Astrocyte (in vitro differentiated cells and primary cell): Measurements from ENCODE around the gene LRRC17. TPM values are rescaled to one million over a fixed set of nuclear protein-coding genes. Genes with fewer than 3 reads are reported as not detected.

ENCODE experiments used
- DNase-seq: peaks from one replicate; pipeline ENCODE4 v3.0.0-alpha.2; 2010; ENCODE audit warnings: low read depth
- FAIRE-seq: peaks from 2 replicates; lab custom pipeline; 2011; peaks lifted over from hg19 to GRCh38; lab: Jason Lieb, UNC
- H2AFZ ChIP-seq: 2 replicates; pipeline ENCODE4 v1.6.0; 2012; ENCODE audit warnings: low read depth, low read length, inconsistent platforms
- H3K27ac ChIP-seq: 2 replicates; pipeline ENCODE4 v1.5.1; 2011; ENCODE audit warnings: low read depth, low read length, inconsistent platforms
- H3K27me3 ChIP-seq: 2 replicates; pipeline ENCODE4 v1.6.0; 2011; ENCODE audit warnings: low read length, inconsistent platforms; ENCODE audit not compliant: insufficient read depth
- H3K36me3 ChIP-seq: 2 replicates; pipeline ENCODE4 v1.5.1; 2011; ENCODE audit warnings: low read length, inconsistent platforms; ENCODE audit not compliant: insufficient read depth
- H3K4me1 ChIP-seq: 2 replicates; pipeline ENCODE4 v1.5.1; 2011; ENCODE audit warnings: low read length, inconsistent platforms; ENCODE audit not compliant: insufficient read depth
- H3K4me2 ChIP-seq: 2 replicates; pipeline ENCODE4 v1.6.0; 2012; ENCODE audit warnings: low read length, inconsistent platforms
- H3K4me3 ChIP-seq: 2 replicates; pipeline ENCODE4 v1.5.1; 2011; ENCODE audit warnings: low read depth, mild to moderate bottlenecking, low read length, inconsistent platforms; ENCODE audit not compliant: insufficient read depth
- H3K79me2 ChIP-seq: 2 replicates; pipeline ENCODE4 v1.6.0; 2012; ENCODE audit warnings: mild to moderate bottlenecking, low read length, inconsistent platforms; ENCODE audit not compliant: insufficient read depth
- H3K9ac ChIP-seq: 2 replicates; pipeline ENCODE4 v1.6.0; 2012; ENCODE audit warnings: mild to moderate bottlenecking, low read length, inconsistent platforms
- H3K9me3 ChIP-seq: 2 replicates; pipeline ENCODE4 v1.5.1; 2012; ENCODE audit warnings: low read depth, mild to moderate bottlenecking, low read length, inconsistent platforms; ENCODE audit not compliant: insufficient read depth
- H4K20me1 ChIP-seq: 2 replicates; pipeline ENCODE4 v1.6.0; 2012; ENCODE audit warnings: low read length, inconsistent platforms; ENCODE audit not compliant: insufficient read depth
- H3K27ac Mint-ChIP-seq: one replicate; pipeline ENCODE4 v1.8.0; 2021; ENCODE audit warnings: mild to moderate bottlenecking, mixed read lengths; ENCODE audit not compliant: unreplicated experiment
- H3K27me3 Mint-ChIP-seq: one replicate; pipeline ENCODE4 v1.8.0; 2021; ENCODE audit warnings: low read depth, mixed read lengths; ENCODE audit not compliant: unreplicated experiment
- H3K36me3 Mint-ChIP-seq: one replicate; pipeline ENCODE4 v1.8.0; 2021; ENCODE audit warnings: low read depth, mixed read lengths; ENCODE audit not compliant: unreplicated experiment
- H3K4me1 Mint-ChIP-seq: one replicate; pipeline ENCODE4 v1.8.0; 2021; ENCODE audit warnings: low read depth, mixed read lengths; ENCODE audit not compliant: unreplicated experiment
- H3K4me3 Mint-ChIP-seq: one replicate; pipeline ENCODE4 v1.8.0; 2021; ENCODE audit warnings: mild to moderate bottlenecking, moderate library complexity, mixed read lengths; ENCODE audit not compliant: unreplicated experiment
- H3K9me3 Mint-ChIP-seq: one replicate; pipeline ENCODE4 v1.8.0; 2021; ENCODE audit warnings: mild to moderate bottlenecking, mixed read lengths; ENCODE audit not compliant: unreplicated experiment
- EZH2 ChIP-seq: IDR thresholded peaks from 2 replicates; pipeline ENCODE4 v1.6.1; 2012; ENCODE audit warnings: mild to moderate bottlenecking, low read length, inconsistent platforms; ENCODE audit not compliant: insufficient read depth
- total RNA-seq: library from RNA; stranded (reverse); gene quantifications from 2 replicates; pipeline ENCODE4 v1.2.1, GENCODE V29; 2021
- TF ChIP-seq, protein P1 (sequence below): IDR thresholded peaks from 2 replicates; pipeline ENCODE4 v1.5.1; 2011; ENCODE audit warnings: low read depth, mild to moderate bottlenecking, inconsistent platforms, low read length, moderate library complexity; ENCODE audit not compliant: insufficient read depth

Gene LRRC17
- total RNA-seq, 1 donor from 2014 or later, result 63.4 TPM

DNA sequence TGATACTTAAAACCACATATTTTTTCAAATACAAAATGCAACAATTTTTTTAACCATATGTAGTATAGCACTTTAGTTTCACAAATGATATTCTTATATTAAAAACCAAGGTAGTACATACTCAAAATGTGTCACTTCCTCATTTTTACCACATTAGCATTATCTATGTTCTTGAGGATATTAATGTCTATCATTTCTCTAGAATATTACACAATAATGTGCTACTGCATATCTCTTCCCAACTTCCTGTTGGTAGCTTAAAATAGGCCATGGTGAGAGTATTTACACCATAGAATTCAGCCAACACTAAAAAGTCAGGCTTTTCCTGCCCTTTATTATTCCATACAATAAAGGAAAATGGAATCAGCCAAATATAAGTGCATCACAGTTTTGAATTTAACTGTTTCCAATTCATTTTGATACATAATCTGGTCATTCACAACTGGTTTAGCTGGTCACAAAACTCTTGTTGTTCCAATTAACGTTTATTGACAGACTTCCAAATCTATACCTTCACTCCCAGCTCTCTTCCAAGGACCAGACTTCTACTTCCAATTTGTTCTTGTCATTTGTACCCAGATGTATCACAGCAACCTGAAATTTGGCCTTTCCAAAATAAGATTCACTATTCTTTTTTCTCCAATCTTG is 20.0 kb upstream of the LRRC17 start:
- no peak for FAIRE-seq

DNA sequence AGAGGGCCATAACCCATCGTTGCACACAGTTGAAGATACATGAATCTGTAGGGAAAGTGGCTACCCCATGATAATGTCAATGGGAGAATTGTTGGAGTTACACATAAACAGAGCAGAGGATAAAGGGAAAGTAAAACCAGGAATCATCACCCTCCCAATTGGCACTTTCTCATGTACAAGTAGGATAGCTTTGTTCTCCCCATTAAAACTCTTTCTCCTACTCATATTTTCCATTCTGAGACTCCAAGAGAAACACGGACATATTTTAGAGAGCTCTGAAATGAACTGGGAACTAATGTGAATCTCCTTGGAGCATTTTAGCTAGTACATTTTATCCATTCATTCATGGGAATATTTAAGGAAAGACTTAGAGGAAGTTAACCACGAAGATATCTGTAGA is 17.2 kb upstream of the LRRC17 start:
- Histone ChIP-seq H3K79me2 (no peaks in the 10 kb centered on the region), H4K20me1 (no peaks in the 10 kb centered on the region), H3K9me3 (no peaks in the 10 kb centered on the region), H3K27me3 (no peaks in the 10 kb centered on the region), H3K9ac (no peak overlapping the region), H3K27ac (no peak overlapping the region), H3K4me2 (no peak overlapping the region), H3K36me3 (no peaks in the 10 kb centered on the region), H2AFZ (no peak overlapping the region), H3K4me3 (no peak overlapping the region), H3K4me1 (peaks cover 22% of the 10 kb centered on the region)
- no peak overlapping the region for H3K4me3 Mint-ChIP-seq
- peaks cover 1% of the 10 kb centered on the region for H3K9me3 Mint-ChIP-seq
- TF ChIP-seq EZH2, result no peak
- TF ChIP-seq, protein P1, sequence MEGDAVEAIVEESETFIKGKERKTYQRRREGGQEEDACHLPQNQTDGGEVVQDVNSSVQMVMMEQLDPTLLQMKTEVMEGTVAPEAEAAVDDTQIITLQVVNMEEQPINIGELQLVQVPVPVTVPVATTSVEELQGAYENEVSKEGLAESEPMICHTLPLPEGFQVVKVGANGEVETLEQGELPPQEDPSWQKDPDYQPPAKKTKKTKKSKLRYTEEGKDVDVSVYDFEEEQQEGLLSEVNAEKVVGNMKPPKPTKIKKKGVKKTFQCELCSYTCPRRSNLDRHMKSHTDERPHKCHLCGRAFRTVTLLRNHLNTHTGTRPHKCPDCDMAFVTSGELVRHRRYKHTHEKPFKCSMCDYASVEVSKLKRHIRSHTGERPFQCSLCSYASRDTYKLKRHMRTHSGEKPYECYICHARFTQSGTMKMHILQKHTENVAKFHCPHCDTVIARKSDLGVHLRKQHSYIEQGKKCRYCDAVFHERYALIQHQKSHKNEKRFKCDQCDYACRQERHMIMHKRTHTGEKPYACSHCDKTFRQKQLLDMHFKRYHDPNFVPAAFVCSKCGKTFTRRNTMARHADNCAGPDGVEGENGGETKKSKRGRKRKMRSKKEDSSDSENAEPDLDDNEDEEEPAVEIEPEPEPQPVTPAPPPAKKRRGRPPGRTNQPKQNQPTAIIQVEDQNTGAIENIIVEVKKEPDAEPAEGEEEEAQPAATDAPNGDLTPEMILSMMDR, result no peak
- H3K27me3 Mint-ChIP-seq, result no peaks in the 10 kb centered on the region
- peaks cover 21% of the 10 kb centered on the region for H3K4me1 Mint-ChIP-seq
- DNase-seq, result no peak
- H3K36me3 Mint-ChIP-seq, result no peaks in the 10 kb centered on the region
- no peak for FAIRE-seq
- H3K27ac Mint-ChIP-seq, result peak overlapping the region; percentile 21

More for the DNA sequence above, 20.0 kb upstream of the LRRC17 start:
- peaks cover 32% of the 10 kb centered on the region for H3K4me1 ChIP-seq
- no peak overlapping the region for H3K9ac ChIP-seq
- DNase-seq, result no peak
- no peak overlapping the region for H3K4me3 ChIP-seq
- no peak overlapping the region for H2AFZ ChIP-seq
- H3K9me3 ChIP-seq, result no peaks in the 10 kb centered on the region
- Mint-ChIP-seq H3K9me3 (peaks cover 6% of the 10 kb centered on the region), H3K27me3 (no peaks in the 10 kb centered on the region), H3K4me1 (peaks cover 24% of the 10 kb centered on the region), H3K36me3 (no peaks in the 10 kb centered on the region), H3K4me3 (no peak overlapping the region), H3K27ac (no peak overlapping the region)
- no peaks in the 10 kb centered on the region for H3K27me3 ChIP-seq
- peak overlapping the region; percentile 84 for H3K27ac ChIP-seq
- H3K36me3 ChIP-seq, result no peaks in the 10 kb centered on the region
- no peaks in the 10 kb centered on the region for H3K79me2 ChIP-seq
- no peaks in the 10 kb centered on the region for H4K20me1 ChIP-seq
- no peak overlapping the region for H3K4me2 ChIP-seq
- no peak for TF ChIP-seq EZH2
- TF ChIP-seq, protein P1, result no peak

DNA sequence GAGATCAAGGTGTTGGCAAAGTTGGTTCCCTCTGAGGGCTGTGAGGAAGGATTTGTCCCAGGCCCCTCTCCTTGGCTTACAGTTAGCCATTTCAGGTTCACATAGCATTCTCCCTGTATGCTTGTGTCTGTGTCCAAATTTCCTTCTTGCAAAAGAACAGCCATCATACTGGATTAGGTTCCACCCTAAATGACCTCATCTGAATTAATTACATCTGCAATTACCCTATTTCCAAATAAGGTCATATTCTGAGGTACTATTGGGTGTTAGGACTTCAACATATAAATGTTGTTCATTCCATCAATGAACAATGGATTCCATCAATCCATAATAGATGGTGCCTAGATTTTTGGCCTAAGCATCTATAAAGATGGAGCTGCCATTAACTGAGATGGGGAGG is 16.2 kb upstream of the LRRC17 start:
- H3K27me3 Mint-ChIP-seq, result no peaks in the 10 kb centered on the region
- TF ChIP-seq, protein P1, result no peak
- TF ChIP-seq EZH2, result no peak
- H4K20me1 ChIP-seq, result no peaks in the 10 kb centered on the region
- no peak overlapping the region for H3K4me2 ChIP-seq
- H3K36me3 Mint-ChIP-seq, result no peaks in the 10 kb centered on the region
- no peak overlapping the region for H3K27ac ChIP-seq
- H3K36me3 ChIP-seq, result no peaks in the 10 kb centered on the region
- DNase-seq (no peak), FAIRE-seq (peak; percentile 13)
- H3K27ac Mint-ChIP-seq, result no peak overlapping the region
- no peak overlapping the region for H3K4me3 Mint-ChIP-seq
- H3K4me3 ChIP-seq, result no peak overlapping the region
- H2AFZ ChIP-seq, result no peak overlapping the region
- no peaks in the 10 kb centered on the region for H3K27me3 ChIP-seq
- H3K9me3 Mint-ChIP-seq, result peaks cover 1% of the 10 kb centered on the region
- H3K9me3 ChIP-seq, result no peaks in the 10 kb centered on the region
- H3K9ac ChIP-seq, result no peak overlapping the region
- H3K4me1 ChIP-seq, result peaks cover 12% of the 10 kb centered on the region
- H3K4me1 Mint-ChIP-seq, result peaks cover 15% of the 10 kb centered on the region
- no peaks in the 10 kb centered on the region for H3K79me2 ChIP-seq
